ENCODE data around the gene MRTFA. TPM values are rescaled to one million over a fixed set of nuclear protein-coding genes. Genes with fewer than 3 reads are reported as not detected.
"Not testable (repeated sequence)": the region's sequence is repeated elsewhere in the genome, so short reads cannot be mapped to it uniquely, and the experiment has no call there.

The MRTFA gene
- polyA plus RNA-seq, 1 donor, result 22.7 TPM

DNA sequence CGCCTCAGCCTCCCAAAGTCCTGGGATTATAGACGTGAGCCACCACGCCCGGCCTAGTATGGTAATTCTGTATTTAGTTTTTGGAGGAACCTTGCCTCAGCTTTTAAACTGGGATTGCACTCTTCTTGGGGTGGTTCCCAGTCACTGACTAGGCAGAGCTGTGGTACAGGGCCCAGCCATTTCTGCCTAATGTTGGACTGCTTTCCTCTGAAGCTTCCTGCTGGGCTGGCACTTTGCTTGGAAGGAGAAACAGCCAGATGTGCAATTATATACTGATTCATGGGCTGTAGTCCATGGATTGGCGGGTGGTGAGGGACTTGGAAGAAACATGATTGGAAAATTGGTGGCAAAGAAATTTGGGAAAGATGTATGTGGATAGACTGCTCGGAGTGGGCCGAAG is 25.2 kb upstream of the MRTFA start:
- no peak for DNase-seq

DNA sequence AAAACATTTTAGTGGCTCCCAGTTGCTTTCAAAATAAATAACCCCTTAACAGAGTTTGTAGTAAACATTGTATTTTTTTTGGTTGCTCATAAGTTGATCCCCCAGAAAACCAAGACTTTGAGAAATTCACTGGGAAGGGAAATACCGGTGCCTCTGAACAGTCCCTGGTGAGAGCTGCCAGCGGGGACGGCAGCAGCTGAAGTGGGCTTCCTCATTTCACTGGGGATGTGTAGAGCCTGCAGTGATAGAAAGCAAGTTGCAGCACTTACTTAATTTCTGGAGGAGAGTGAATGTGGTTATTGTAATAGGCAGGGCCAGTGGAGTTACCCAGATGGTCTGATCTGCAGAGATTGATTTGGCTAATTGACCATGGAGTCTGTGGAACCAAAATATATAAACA is 24.2 kb upstream of the MRTFA start:
- no peak for DNase-seq

DNA sequence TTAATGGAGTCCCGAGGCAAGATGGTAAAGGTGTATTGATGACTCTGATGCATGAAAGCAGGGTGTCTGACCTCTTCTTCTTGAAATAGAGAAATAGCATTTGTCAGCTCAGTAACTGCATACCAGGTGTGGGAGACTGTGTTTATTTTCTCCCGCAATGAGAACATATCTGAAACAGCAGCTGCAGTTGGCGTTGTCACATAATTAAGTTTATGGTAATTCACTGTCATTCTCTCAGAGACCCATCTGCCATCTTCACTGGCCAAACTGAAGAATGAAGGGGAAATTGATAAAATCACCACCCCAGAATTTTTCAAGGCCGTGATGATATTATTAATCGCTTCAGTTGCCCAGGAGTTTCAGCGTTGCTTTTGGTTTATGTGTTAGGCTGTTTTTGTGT is 22.6 kb upstream of the MRTFA start:
- DNase-seq, result no peak

DNA sequence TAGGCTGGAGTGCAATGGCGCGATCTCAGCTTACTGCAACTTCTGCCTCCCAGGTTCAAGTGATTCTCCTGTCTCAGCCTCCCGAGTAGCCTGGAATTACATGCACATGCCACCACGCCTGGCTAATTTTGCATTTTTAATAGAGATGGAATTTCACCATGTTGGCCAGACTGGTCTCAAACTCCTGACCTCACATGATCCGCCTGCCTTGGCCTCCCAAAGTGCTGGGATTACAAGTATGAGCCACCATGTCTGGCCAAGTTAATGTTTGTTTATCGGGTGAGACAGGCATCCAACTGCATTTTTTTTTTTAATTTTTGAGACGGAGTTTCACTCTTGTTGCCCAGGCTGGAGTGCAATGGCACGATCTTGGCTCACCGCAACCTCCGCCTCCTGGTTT is 20.1 kb upstream of the MRTFA start:
- DNase-seq, result not testable (repeated sequence)

DNA sequence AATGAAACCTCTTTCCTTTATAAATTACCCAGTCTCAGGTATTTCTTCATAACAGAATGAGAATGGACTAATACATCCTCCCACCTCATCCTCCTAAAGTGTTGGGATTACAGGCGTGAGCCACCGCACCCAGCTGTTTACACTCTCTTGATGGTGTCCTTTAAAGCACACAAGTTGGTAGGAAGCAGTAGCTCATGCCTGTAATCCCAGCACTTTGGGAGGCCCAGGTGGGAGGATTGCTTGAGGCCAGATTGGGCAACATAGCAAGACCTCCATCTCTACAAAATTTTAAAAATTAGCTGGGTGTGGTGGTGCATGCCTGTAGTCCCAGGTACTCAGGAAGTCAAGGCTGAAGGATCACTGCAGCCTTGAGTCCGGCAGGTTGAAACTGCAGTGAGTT is 19.4 kb upstream of the MRTFA start:
- not testable (repeated sequence) for DNase-seq

DNA sequence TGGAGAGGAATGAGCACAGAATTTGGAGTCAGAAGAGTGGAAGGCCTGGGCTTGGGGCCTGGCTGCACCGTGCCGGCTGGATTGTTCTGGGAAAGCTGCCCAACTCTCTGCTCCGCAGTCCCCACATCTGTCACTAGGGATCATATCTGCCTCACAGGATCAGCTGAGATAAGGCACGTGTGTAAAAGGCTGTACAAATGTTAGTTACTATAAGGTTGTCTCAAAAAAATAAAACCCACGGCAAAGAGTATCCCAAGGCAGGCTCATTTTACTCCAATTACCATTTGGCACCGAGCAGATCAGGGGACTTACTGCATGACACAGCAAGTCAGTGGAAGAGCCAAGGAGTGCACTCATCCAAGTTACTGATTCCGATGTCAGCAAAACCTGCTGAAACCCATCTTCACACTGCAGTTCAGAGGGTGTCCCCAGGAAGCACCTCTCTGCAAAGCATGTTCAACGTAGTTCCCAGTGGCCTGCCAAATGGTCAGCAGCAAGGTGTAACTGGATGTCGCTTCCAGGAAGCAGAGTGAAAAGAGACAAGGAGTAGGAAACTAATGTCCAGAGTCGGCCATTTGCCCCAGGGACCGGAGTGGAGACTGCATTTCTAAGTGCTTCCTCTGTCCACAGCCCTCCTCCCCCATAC is 18.1 kb upstream of the MRTFA start:
- DNase-seq, result no peak

DNA sequence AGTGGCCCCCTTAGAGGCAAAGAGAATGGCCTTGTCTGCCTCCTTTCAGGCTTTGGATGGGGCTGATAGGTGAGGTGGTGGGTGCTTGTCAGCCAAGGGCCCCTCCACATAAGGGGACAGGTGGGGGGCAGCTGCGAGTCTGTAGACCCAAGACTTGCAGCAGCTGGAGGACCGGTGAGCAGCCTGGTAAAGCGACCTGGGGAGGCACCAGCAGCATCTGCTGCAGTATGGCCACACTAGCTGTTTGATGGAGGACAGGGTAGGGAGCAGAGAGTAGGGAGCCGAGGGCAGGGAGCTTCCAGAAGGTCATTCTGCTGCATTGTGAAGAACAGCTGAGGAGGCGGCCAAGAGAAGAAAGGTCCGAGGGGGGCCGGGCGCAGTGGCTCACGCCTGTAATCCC is 16.8 kb upstream of the MRTFA start:
- no peak for DNase-seq

DNA sequence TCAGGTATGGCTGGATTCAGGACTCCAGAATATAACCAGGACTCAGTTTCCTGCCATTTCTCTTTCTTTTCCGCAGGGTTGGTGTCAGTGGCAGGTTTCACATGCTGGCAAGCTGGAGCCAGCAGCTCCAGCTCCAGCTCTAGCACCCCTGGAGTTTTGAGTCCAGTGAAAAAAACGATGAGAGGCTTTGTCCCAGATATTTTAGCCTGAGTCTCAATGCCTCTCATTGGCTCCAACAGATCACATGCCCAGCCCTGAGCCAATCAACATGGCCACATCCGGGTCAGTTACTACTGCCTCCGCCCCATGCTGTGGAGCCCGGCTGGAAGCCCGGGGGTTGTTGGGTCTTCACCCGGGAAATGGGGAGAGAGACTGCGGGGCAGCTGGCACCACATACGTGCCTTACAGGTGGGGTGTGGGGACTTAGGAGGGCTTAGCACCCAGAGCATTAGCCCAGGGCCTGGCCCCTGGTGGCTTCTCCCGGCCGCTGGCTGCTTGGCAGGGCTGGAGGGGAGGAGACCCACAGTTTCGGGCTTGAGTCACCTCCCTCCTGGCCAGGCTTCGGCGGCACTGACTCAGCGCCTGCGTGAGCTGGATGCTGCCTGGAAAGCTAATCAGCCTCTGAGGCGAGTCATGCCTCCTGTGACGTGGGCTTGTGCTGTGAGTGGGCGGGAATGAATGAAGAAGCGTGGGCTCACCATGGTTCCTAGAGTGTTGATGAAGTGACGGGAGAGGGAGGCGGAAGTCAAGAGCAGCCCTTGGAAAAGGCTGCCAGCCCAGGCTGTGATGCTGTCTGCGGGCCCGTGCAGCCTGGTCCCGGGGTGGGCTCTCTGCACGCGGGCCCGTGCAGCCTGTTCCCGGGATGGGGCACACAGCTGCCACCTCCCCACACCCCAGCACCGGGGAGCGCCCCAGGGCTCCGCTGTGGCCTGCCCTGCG is 15.3 kb upstream of the MRTFA start:
- DNase-seq, result peak; percentile 66

DNA sequence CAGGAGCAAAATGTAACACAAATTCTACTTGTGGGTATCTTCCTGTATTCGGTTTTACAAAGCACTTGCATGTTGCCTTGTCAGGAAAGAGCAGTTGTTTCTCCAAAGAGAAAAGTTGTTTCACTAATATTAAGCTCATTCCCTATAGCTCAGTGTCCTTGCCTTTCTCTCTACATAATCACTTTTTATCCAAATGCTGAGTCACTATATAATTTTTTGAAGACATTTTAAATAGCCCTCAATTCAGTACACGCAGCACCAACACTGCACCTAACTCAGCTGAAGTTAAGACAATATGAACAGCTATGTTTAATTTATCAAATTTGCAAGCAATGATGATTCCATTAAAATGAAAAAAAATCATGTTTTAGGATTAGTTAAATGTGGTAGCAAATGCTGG is 14.5 kb upstream of the MRTFA start:
- DNase-seq, result no peak

DNA sequence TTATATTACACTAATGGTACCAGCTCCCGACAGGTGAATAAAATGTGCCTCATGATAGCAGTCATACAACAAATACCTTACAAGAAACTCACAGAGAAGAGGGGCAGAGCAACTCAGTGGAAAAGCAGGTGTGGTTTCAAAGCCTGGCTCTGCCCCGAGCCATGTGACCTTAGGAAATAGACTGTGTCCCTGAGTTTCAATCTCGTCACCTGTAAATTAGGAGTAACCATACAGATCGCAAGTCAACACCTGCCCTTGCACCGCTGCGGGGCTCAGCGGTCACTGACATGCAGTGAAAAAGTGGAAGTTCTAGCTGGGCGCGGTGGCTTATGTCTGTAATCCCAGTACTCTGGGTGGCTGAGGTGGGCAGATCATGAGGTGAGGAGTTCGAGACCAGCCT is 11.9 kb upstream of the MRTFA start:
- DNase-seq, result no peak

DNA sequence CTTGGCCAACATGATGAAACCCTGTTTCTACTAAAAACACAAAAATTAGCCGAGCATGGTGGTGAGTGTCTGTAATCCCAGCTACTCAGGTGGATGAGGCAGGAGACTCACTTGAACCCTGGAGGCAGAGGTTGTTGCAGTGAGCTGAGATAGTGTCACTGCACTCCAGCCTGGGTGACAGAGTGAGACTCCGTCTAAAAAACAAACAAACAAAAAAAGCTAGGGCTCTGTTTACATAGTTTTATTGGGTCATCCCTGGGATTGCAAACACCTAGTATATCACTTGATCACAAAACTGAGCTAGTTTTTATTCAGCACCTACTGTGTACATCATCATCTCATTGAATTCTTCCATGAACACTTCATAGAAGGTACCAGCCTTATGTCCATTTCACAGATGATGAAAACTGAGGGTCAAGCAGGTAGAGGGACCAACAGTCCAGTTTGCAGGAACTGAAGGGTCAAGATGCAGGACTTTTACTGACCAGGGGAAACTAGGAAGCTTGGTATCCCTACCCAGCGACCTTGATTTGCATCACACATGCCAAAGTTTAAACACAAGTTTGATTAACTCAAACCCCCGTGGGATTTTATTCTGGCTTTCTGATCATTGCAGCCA is 9.2 kb upstream of the MRTFA start:
- no peak for DNase-seq

DNA sequence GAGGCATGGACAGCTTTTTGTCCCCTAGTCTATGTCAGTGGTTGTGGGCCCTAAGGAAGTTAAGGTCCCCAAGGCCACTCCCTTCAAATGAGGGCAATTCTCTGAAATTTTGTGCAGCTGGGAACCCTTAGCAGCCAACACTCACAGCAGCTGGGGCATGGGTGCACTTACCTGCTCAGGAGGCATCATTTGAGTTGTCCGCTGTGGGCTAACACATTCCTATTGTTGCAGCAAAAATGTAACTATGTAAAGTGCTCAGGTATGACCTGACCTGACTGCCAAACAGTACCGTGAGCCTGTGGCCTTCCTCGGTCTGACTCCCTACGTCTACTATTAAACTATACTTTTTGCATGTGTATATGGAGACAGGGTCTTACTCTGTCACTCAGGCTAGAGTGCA is 5.8 kb upstream of the MRTFA start:
- no peak for DNase-seq

DNA sequence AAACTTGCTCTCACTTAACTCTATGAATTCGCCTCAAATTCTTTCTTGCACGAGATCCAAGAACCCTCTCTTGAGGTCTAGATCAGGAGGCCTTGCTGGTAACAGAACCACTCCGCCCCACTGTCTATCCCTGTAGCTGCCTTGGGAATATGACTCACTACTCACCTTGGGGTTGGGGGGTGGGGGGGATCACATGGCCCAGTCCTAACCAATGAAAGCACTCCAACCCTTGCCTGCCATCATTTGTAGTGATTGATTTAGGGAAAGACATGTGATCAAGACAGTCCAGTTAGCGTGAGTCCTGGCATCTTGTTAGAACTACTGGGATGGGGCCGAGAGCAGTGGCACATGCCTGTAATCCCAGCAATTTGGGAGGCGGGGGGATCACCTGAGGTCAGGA is 4.8 kb upstream of the MRTFA start:
- no peak for DNase-seq

DNA sequence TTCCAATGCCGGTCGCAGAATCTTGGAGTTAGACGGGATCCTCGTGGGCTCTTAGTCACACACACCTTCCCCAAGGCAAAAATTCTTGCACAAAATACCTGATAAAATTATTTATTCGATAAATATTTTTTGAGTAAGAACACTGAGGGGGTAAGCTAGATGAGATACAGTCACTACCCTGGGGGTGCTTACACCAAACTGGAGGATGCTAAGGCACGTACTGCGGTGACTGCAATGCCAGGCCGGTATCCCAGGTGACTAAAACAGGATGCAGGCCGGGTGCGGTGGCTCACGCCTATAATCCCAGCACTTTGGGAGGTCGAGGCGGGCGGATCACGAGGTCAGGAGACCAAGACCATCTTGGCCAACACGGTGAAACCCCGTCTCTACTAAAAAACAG is 1.7 kb upstream of the MRTFA start:
- DNase-seq, result no peak

DNA sequence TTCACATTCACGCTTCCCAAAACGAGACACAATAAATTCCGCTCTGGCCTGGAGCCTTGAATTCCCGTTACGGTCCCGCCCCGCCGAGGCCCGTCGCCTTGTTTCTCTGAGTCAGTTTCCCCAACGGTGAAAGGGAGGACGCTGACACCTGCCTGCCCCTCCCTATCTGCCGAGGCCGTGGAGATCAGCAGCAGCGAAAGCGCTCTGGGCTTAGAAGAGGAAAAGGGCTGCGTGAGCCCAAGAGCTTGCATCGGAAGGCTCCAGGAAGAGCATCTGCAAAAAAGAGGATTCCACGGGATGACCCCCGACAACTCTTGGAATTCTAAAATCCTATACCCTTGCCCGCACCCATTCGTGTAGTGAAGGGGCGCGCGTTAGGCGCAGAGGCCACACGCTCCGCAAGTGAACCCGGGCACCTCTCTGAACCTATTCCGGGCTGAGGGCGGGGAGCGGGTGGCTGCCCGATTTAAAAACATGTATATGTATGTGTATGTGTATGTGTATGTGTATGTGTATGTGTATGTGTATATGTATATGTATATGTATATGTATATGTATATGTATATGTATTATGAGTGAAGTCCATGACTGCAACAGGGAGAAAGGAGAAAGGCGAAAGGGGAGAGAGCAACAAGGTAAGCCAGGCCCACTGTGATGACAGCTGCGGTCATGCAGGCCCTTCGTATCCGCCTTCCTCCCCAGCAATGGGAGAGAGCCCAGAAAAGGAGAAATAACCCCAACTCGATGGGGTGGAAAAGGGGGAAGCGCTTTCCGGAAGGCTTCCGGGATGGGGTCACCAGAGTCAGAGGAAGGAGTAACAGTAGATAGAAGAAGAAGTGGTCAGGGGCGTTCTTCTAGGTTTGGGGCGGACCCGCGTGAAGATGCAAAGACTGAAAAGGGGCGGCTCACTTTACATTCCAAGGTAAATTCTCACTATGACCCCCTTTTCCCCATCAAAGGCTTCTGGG is 948 bp upstream of the MRTFA start:
- DNase-seq, result no peak

DNA sequence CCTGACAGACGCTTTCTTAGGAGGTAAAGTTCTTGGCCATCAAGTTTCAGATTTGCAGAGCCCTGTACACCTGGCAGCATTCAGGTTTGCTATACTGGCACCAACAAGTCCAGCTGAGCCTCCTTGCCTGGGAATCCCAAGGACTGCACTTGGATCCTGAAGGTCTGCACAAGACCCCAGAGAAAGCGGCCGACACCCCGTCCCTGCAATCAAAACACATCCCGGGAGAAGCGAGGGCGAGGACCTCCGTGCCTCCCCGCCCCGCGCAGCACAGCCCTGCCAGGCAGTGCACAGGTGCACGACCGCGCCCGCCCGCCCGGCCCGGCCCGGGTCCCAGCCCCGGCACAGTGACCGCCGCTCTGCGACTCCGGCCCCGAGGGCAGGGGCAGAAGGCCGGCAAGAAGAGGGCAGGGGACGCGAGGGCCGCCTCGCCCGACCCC is 559 bp downstream of the MRTFA start:
- no peak for DNase-seq

DNA sequence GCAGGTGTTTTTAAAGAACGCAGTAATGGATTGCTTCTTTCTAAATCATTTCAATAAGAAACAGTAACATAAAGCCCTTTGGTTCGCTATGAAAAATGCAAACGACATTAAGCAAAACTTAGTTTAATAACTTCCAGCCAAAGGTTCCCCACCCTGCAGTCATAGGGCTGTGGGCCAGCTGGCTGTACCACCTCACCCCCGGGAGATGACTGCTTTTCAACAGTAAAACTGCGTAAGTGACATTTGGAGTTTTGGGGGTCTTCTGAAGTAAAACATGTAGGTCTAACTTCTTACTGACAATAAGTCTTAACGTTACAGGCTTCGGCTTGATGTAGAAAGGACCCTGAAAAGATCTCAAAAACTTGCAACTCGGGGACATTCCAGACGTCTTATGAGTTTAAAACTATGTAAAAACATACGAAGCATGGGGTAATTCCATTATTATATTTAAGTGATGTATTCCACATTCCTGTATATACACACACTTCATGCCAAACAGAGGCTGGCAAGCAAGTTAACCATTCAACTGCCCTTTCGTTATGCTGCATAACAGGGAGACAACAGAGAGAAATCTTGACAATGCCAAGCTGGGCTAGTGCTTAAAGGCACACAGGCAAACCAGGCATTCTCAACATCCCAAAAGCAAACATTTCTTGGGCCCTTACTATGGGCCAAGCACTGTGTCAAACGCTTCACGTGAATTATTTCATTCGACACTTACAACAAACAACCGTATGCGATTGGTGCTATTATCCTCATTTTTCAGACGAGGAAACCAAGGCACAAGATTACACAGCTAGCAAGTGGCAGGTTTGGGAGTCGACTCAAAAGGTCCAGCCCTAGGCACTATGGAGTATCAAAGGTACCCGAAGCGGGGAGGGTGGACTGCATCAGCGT is 1.2 kb downstream of the MRTFA start:
- no peak for DNase-seq

DNA sequence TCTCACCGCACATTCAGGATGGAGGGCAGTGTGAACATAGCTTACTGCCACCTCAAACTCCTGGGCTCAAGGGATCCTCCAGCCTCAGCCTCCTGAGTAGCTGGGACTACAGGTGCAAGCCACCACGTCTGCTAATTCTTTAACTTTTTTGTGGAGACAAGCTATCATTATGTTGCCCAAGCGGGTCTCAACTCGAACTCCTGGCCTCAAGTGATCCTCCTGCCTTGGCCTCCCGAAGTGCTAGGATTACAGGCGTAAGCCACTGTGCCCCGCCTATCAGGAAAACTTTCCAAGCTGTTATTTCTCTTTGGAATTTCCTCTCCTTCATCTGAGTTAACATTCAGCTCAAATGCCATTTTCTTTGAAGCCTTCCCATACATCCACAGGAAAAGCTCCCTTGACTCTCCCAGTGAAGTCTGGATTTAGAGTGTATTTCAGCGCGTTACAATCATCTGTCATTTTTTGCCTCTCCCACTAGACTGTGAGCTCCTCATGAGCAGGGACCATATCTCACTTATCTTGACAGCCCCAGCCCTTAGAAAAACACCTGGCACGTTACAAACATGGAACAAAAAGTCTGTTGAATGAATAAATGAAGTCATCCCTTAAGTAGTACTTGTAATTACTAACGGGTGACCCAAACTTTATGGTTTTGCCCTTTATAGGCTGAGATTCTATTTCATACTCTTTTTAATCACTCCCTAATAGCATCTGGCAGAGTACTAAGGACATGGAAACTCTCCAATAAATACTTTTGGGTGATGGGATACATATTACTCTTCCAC is 2.2 kb downstream of the MRTFA start:
- no peak for DNase-seq

DNA sequence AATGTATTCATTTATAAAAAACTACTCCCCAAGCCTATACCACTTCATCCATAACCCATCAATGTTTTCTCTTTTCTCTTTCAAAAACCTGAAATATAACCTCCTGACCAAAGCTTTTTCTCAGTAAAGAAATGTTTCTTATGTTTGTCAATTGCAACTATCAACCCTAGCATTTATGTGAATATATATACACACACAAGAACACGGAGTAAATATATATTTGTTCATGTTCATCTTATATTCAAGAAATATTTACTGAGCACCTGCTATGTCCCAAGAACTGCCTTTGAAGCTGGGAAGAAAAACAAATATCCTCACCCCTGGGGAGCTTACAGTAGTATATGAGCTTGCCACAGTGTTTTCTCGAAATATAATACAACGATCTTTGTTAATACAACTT is 3.5 kb downstream of the MRTFA start:
- DNase-seq, result no peak

DNA sequence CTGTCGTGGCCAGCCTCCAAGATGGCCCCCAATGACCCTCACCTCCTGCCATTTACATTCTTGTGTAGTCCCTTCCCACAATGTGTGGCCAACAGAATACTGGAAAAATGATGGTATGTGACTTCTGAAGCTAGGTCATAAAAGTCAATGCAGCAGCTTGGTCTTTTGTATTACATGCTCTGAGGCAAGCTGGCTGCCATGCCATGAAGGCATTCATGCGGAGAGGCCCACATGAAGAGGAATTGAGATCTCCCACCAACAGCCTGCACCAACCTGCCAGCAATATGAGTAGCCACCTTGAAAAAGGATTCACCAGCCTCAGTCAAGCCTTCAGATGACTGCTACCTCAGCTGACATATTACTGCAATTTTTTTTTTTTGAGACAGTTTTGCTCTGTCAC is 4.6 kb downstream of the MRTFA start:
- DNase-seq, result no peak

All from left kidney (tissue), 2 donors.